ENCODE measurements around the gene RANBP1. TPM values are rescaled to one million over a fixed set of nuclear protein-coding genes. Genes with fewer than 3 reads are reported as not detected.

The RANBP1 gene
- total and polyA plus RNA-seq, 2 of the 4 experiments (the other 2 are of a cell fraction), result 173 to 376 TPM

- peak; percentile 61; the same call in 1 of the 2 replicates for TF ChIP-seq MAZ (IDR thresholded peaks at IDR 0.05; ENCODE audit: borderline replicate concordance, low read depth, low read length)
- TF ChIP-seq MXI1 (IDR thresholded peaks at IDR 0.05; ENCODE audit: borderline replicate concordance, low read depth, low read length), result peak; percentile 26; the same call in 1 of the 2 replicates
- TF ChIP-seq MAFK (IDR thresholded peaks at IDR 0.05; ENCODE audit: low read depth, low read length), result peak; percentile 21; the same call in 1 of the 2 replicates
Observed at GRCh38 chr22:20141186-20142077, 25.5 kb downstream of the RANBP1 start (continued).

Measured in IMR-90 (cell line).